Measurements from ENCODE around the gene ACVR1B.

Gene ACVR1B

DNA sequence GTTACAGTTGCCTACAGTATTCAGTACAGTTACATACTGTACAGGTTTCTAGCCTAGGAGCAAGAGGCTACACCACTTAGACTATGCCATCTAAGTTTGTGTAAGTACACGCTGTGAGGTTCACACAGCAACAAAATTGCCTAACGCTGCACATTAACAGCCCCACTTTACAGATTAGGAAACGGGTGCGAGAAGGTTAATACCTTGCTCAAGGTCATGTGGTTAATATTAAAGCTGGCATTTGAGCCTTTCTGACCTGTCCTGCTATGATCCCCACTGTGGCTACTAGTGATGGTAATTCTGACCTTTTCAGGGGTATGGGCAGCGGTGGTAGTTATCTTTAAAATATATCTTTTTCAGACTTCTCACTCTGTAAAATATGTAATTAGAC lies 20.9 kb downstream of the ACVR1B start:
- DNase-seq = no peak

DNA sequence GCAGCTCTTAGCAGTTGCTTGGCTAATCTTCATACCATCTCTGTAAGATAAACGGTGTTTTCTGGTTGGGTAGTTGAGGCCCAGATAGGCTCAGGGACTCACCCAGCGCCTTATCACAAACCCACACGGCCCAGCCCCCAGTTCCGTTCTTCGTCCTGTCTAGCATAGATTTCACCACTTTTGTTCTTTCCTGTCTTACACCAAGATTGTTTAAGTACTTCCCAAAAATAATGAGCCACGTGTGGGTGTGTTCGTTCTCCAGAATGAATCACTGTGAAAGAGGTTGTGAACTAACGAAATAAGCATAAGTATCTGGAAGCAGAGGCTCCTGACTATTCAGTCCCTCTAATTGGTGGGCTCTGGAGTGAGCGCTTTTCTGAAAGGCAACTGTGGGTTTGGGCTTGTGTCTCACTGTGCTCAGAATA lies 21.4 kb downstream of the ACVR1B start:
- DNase-seq = peak; percentile 79

DNA sequence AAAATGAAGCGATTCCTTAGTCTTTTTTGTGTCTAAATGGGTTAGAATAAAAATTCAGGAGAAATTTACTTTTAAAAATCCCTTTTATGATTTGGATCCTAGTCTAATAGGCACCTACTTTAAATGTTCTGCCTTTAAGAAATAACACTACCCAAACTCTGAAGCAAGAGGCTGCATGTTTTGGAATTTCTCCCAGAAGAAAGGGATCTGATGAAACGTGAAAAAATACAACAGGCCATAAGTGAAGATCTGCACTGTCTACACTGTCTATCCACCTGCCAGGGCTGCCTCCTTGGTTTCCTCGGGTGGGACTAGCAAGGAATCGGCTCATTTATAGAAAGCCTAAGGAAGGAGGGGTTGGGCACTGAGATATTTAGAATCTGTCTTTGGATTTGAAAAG lies 22.1 kb downstream of the ACVR1B start:
- DNase-seq = peak; percentile 17

DNA sequence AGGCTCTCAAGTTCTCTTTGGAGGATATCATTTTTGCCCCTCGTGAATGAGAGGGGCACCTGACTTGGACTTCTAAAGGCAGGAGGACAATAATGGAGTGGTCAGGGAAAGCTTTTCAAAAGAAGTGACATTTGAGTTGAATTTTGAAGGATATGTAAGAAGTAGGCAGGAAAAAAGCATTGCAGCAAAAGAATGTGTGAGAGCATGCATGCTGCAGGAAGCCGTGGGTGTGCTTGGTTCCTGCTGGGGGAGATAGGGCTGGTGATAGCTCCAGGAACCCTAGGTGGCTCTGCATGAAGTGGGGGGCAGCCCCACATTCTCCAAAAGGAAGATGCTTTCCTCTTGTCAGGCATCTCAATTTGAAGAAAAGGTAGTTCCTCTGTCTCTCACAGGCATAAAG lies 23.1 kb downstream of the ACVR1B start:
- no peak for DNase-seq

DNA sequence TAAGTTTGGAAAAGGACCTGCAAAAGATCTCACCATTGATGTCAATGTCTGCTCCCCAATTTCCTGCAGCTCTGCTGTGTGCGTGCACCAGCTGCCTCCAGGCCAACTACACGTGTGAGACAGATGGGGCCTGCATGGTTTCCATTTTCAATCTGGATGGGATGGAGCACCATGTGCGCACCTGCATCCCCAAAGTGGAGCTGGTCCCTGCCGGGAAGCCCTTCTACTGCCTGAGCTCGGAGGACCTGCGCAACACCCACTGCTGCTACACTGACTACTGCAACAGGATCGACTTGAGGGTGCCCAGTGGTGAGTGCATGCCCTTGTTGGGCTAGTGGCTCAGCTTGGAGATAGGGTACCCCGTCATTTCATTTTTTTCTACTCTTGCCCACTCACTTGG lies 23.7 kb downstream of the ACVR1B start:
- DNase-seq = no peak

- DNase-seq = peak; percentile 21
Observed at GRCh38 chr12:51976376-51977160, 25.1 kb downstream of the ACVR1B start.

- DNase-seq = no peak
Observed at GRCh38 chr12:51977320-51977753, 25.8 kb downstream of the ACVR1B start.

- peak; percentile 24 for DNase-seq
Observed at GRCh38 chr12:51979306-51979705, 27.8 kb downstream of the ACVR1B start.

DNA sequence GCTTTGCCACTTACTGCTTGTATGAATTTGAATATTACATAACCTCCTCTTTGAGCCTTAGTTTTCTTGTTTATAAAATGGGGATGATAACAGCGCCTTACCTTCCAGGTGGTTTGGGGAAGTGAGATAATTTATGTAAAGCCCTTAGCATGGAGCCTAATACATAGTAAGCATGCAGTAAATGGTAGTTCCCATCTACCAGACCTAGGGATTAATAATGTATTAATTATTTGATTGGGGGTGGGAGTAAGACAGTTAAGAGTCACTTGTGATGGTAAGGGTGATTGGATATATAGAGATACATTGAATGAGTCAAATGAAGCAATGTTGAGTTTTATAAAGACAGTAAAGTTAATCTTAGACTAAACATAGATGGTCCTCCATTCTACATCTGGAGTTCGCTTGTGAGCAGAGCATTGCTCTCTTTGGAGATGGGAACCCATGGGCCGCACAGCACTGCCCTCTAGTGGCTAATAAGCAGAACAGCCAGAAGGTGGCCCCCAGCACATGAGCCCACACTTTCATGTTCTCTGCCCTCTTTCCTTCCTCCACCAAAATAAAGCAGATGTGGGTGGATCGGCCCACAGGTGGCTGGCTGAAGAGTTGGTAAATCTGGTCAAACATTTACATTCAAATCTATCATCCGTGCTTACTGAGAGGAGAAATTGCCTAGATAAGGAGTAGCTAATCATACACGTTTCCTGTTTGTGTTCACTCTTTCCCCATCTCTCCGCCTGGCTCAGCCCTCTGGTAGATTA lies 28.7 kb downstream of the ACVR1B start:
- DNase-seq = peak; percentile 67

DNA sequence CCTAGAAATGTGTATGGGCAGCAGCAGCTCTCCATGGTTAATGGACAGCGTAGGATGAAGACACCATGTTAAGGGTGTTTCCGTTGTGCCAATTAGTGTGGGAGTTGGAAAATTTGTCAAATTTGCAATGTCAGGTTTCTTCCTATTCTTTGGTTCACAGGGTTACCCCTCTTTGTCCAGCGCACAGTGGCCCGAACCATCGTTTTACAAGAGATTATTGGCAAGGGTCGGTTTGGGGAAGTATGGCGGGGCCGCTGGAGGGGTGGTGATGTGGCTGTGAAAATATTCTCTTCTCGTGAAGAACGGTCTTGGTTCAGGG lies 29.3 kb downstream of the ACVR1B start:
- DNase-seq = no peak

- DNase-seq = no peak
Observed at GRCh38 chr12:51984657-51985056, 33.2 kb downstream of the ACVR1B start.

DNA sequence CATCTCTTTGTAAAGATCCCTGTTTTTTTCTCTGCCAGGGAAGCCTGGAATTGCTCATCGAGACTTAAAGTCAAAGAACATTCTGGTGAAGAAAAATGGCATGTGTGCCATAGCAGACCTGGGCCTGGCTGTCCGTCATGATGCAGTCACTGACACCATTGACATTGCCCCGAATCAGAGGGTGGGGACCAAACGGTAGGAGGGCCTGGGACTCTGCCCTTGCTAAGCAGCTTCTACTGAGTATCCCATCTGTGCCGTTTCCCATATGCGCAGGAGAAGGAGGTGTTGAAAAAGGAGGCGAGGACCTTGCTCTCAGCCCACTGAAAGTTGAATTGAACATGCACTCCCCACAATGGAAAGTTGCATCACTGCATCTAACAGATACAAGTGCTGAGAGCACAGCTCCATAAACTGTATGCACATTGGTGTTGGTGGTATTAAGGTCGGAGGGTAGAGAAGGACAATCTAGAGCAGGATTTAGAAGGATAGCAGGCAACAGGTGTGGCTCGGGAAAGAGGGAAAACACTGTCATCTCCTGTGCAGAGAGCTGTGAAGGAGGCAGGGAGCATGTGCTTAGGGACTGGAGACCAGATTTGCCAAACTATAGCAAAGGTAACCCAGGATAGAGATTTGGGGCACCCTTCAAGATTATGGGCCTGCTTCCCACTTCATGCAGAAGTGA lies 33.8 kb downstream of the ACVR1B start:
- no peak for DNase-seq

- no peak for DNase-seq
Observed at GRCh38 chr12:51986834-51987233, 35.3 kb downstream of the ACVR1B start.

GRCh38 chr12:51992246-51992645 lies 40.7 kb downstream of the ACVR1B start:
- no peak for DNase-seq

DNA sequence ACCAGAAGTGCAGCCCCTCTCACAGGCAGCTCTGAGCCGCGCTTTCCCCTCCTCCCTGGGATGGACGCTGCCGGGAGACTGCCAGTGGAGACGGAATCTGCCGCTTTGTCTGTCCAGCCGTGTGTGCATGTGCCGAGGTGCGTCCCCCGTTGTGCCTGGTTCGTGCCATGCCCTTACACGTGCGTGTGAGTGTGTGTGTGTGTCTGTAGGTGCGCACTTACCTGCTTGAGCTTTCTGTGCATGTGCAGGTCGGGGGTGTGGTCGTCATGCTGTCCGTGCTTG lies 43.0 kb downstream of the ACVR1B start:
- no peak for DNase-seq

DNA sequence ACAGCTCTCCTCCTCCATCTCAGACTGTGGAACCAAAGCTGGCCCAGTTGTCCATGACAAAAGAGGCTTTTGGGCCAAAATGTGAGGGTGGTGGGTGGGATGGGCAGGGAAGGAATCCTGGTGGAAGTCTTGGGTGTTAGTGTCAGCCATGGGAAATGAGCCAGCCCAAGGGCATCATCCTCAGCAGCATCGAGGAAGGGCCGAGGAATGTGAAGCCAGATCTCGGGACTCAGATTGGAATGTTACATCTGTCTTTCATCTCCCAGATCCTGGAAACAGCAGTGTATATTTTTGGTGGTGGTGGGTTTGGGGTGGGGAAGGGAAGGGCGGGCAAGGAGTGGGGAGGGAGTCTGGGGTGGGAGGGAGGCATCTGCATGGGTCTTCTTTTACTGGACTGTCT lies 43.5 kb downstream of the ACVR1B start:
- no peak for DNase-seq

DNA sequence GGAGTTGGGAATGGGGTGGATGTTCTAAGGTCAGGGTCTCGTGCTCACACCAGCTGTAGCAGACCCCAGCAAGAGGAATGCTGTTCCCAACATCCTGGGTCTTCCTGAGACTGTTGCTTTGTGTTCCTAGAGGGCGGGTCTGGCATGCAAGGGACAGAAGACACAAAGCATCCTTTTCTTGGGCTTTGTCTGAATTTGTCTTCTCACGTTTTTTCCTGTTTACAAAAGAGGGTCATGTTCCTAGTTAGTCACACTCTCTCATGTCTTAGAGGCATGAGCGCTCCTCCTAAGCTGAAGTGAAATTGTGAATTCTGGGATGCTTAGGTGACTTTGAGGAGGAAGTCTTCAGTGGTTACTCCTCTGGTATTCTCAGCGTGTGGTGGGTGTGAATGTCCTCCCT lies 45.6 kb downstream of the ACVR1B start:
- no peak for DNase-seq

- DNase-seq = no peak
Observed at GRCh38 chr12:52003016-52003550, 51.6 kb downstream of the ACVR1B start.

DNA sequence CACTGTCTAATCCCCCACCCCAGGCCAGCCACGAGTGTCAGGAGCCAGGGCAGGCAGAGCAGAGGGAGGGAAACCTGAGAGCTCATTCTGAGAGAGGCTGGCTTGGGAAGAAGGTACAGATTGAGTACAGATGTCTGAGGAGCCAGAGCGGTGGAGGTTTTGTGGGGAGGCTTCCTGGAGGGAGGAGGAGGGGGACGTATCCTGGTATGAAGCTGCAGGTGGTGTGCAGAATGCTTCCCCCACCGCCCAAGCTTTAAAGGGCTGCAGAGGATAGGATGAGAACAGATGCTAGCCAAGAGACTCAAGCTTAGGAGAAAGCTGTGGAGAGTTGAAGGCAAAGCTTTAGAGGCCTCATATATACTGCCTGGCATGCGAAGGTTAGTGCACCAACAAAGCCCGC lies 52.1 kb downstream of the ACVR1B start:
- DNase-seq = no peak

GRCh38 chr12:52004042-52004648 lies 52.6 kb downstream of the ACVR1B start:
- DNase-seq = peak; percentile 47

GRCh38 chr12:52005218-52005902 lies 53.9 kb downstream of the ACVR1B start:
- DNase-seq = no peak

GRCh38 chr12:52005903-52006703 lies 54.6 kb downstream of the ACVR1B start:
- no peak for DNase-seq
